ENCODE data around the gene BST1. TPM values are rescaled to one million over a fixed set of nuclear protein-coding genes. Genes with fewer than 3 reads are reported as not detected.

The BST1 gene
- total RNA-seq, 1 experiment from 2014 or later: not detected

GRCh38 chr4:15674046-15674445, 28.8 kb upstream of the BST1 start:
- peaks cover 10% of the 10 kb centered on the region for H3K79me2 ChIP-seq (ENCODE audit: insufficient read depth, low read length)
- H3K23ac ChIP-seq (ENCODE audit: insufficient read length, low read depth, low read length): no peak overlapping the region
- H2BK15ac ChIP-seq (ENCODE audit: low read depth, low read length): no peak overlapping the region
- H3K23me2 ChIP-seq (ENCODE audit: insufficient read length, low read depth, low read length, poor library complexity, severe bottlenecking): no peaks in the 10 kb centered on the region
- H2AFZ ChIP-seq (ENCODE audit: low read length): no peak overlapping the region
- H3K9ac ChIP-seq (ENCODE audit: extremely low read depth, insufficient read length, low read length): no peak overlapping the region
- peaks cover 7% of the 10 kb centered on the region; the same call in 1 of the 2 replicates for H3K4me1 ChIP-seq (ENCODE audit: insufficient read depth, low read length)
- H3K79me1 ChIP-seq (ENCODE audit: insufficient read depth, low read depth, low read length, poor library complexity, severe bottlenecking): peaks cover 5% of the 10 kb centered on the region
- Mint-ChIP-seq H3K4me1 (peaks cover 14% of the 10 kb centered on the region in 2 experiments), H3K27ac (no peak overlapping the region), H3K9me3 (no peaks in the 10 kb centered on the region), H3K4me3 (no peak overlapping the region), H3K27me3 (ENCODE audit: low read depth) (no peaks in the 10 kb centered on the region), H3K36me3 (ENCODE audit: insufficient read depth in 1 of 3, low read depth in 3 of 3) (peaks cover 2 to 10% (median 8%) of the 10 kb centered on the region in 3 experiments; a peak in 3 of 7 replicates)
- no peak overlapping the region for H3K4me2 ChIP-seq (ENCODE audit: insufficient read depth, insufficient read length, low read length)
- DNase-seq: no peak
- no peak overlapping the region for H4K91ac ChIP-seq (ENCODE audit: insufficient read length, low read depth, low read length)
- no peak overlapping the region for H2BK12ac ChIP-seq (ENCODE audit: insufficient read length, low read depth, low read length)
- no peak overlapping the region for H3K14ac ChIP-seq (ENCODE audit: insufficient read depth, low read length)
- H3K9me3 ChIP-seq (ENCODE audit: control insufficient read depth, low read depth, low read length): no peaks in the 10 kb centered on the region
- TF ChIP-seq CTCF (conservative IDR thresholded peaks at IDR 0.05): no peak
- H3K56ac ChIP-seq (ENCODE audit: insufficient read length, low read depth, low read length): no peak overlapping the region
- no peak overlapping the region for H3K4ac ChIP-seq (ENCODE audit: low read depth, low read length)
- no peak overlapping the region for H3K27ac ChIP-seq (ENCODE audit: insufficient read length, low read depth, low read length)
- no peaks in the 10 kb centered on the region for H3K27me3 ChIP-seq (ENCODE audit: insufficient read depth, low read length)
- no peak overlapping the region for H3T11ph ChIP-seq (ENCODE audit: low read length)
- H2AK5ac ChIP-seq (ENCODE audit: insufficient read length, low read length): no peak overlapping the region
- H4K8ac ChIP-seq (replicated peaks; ENCODE audit: insufficient read length, low read depth, low read length): no peak overlapping the region
- no peak overlapping the region for H2BK5ac ChIP-seq (ENCODE audit: insufficient read length, low read length)
- no CpG with 5 or more reads among the region's 2 CpGs for WGBS (ENCODE audit: extremely low coverage, insufficient read length, low lambda C conversion rate)
- no peaks in the 10 kb centered on the region for H4K20me1 ChIP-seq (ENCODE audit: control insufficient read depth, insufficient read depth, insufficient read length)
- no peak overlapping the region for H3K18ac ChIP-seq (ENCODE audit: insufficient read length, low read depth, low read length)
- H2BK120ac ChIP-seq (ENCODE audit: low read depth, low read length, poor library complexity, severe bottlenecking): no peak overlapping the region
- no peak overlapping the region for H2BK20ac ChIP-seq (ENCODE audit: low read depth, low read length, poor library complexity, severe bottlenecking)
- no peak overlapping the region for H4K5ac ChIP-seq (ENCODE audit: insufficient read length, low read depth, low read length)
